WTC11 (cell line): ENCODE measurements around the gene RC3H1.

ENCODE experiments used
- FOXJ3 ChIP-seq: sonication (generic); formaldehyde crosslinking; IDR thresholded peaks from 2 replicates; pipeline ENCODE4 v1.9.0; 2021; ENCODE audit warnings: missing genetic modification reagents, mild to moderate bottlenecking, borderline replicate concordance
- MXD4 ChIP-seq: fragments of 250-450 bp; sonication (Bioruptor Pico); IDR thresholded peaks from 2 replicates; pipeline ENCODE4 v1.8.0; 2021; ENCODE audit warnings: mild to moderate bottlenecking, moderate library complexity, borderline replicate concordance
- MYBL2 ChIP-seq: sonication (generic); formaldehyde crosslinking; IDR thresholded peaks from 2 replicates; pipeline ENCODE4 v1.8.1; 2023; ENCODE audit warnings: mild to moderate bottlenecking, moderate library complexity, missing genetic modification reagents
- NR2C2 ChIP-seq: sonication (generic); formaldehyde crosslinking; IDR thresholded peaks from 2 replicates; pipeline ENCODE4 v1.8.0; 2022; ENCODE audit warnings: mild to moderate bottlenecking, missing genetic modification reagents
- SP1 ChIP-seq: sonication (generic); formaldehyde crosslinking; conservative IDR thresholded peaks from 2 replicates; pipeline ENCODE4 v1.8.1; 2022; ENCODE audit warnings: missing genetic modification reagents
- TCF7 ChIP-seq: sonication (generic); formaldehyde crosslinking; IDR thresholded peaks from 2 replicates; pipeline ENCODE4 v1.8.0; 2022; ENCODE audit warnings: mild to moderate bottlenecking, low read depth, missing genetic modification reagents, moderate library complexity
- TEAD4 ChIP-seq: sonication (generic); formaldehyde crosslinking; IDR thresholded peaks from 2 replicates; pipeline ENCODE4 v1.8.0; 2022; ENCODE audit warnings: mild to moderate bottlenecking, missing genetic modification reagents
- ZBTB21 ChIP-seq: sonication (generic); formaldehyde crosslinking; IDR thresholded peaks from 2 replicates; pipeline ENCODE4 v1.8.1; 2023; ENCODE audit warnings: mild to moderate bottlenecking, missing genetic modification reagents, borderline replicate concordance
- ZNF317 ChIP-seq: sonication (generic); formaldehyde crosslinking; IDR thresholded peaks from 2 replicates; pipeline ENCODE4 v1.8.1; 2023; ENCODE audit warnings: low read depth, mild to moderate bottlenecking, moderate library complexity, missing genetic modification reagents, borderline replicate concordance
- TF ChIP-seq, protein P1 (sequence below): fragments of 200-600 bp; IDR thresholded peaks from 2 replicates; pipeline ENCODE4 v1.8.0; 2022; ENCODE audit warnings: antibody characterized with exemption

- no peak for TF ChIP-seq ZBTB21
- TF ChIP-seq MXD4 (CRISPR knock-in tag), result no peak
- TF ChIP-seq, protein P1, sequence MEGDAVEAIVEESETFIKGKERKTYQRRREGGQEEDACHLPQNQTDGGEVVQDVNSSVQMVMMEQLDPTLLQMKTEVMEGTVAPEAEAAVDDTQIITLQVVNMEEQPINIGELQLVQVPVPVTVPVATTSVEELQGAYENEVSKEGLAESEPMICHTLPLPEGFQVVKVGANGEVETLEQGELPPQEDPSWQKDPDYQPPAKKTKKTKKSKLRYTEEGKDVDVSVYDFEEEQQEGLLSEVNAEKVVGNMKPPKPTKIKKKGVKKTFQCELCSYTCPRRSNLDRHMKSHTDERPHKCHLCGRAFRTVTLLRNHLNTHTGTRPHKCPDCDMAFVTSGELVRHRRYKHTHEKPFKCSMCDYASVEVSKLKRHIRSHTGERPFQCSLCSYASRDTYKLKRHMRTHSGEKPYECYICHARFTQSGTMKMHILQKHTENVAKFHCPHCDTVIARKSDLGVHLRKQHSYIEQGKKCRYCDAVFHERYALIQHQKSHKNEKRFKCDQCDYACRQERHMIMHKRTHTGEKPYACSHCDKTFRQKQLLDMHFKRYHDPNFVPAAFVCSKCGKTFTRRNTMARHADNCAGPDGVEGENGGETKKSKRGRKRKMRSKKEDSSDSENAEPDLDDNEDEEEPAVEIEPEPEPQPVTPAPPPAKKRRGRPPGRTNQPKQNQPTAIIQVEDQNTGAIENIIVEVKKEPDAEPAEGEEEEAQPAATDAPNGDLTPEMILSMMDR, result no peak
- TF ChIP-seq FOXJ3 (CRISPR knock-in tag), result no peak
- no peak for TF ChIP-seq SP1 (CRISPR knock-in tag)
- TF ChIP-seq NR2C2, result no peak
- TF ChIP-seq MYBL2 (CRISPR knock-in tag), result no peak
- TF ChIP-seq TEAD4 (CRISPR knock-in tag), result no peak
- TF ChIP-seq ZNF317 (CRISPR knock-in tag), result no peak
- no peak for TF ChIP-seq TCF7 (CRISPR knock-in tag)
Measured at GRCh38 chr1:173948594-173948993, 73.6 kb downstream of the RC3H1 start.
